ENCODE results near the gene MPP1.

DNA sequence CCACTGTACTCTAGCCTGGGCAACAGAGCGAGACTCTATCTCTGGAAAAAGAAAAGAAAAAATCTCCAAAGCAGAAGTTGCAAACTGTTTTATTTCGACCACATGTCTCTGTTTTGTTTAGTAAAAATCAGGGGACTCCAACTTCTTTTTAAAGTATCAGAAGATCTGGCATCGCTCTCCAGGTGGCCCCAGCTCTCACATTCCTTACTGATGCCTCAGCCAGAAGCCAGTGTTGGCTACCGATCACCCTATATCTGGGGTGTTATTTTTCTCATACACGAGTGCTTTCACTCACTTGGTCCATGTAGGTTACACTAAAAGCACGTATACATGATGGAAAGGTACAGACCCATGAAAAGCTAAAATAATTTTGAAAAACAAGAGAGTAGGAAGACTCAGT, 8.3 kb downstream of the MPP1 start:
- TF ChIP-seq POLR2A (IDR thresholded peaks at IDR 0.05) (no peak), CTCF (IDR thresholded peaks at IDR 0.05 in 4 of 5, conservative IDR thresholded peaks at IDR 0.05 in 1 of 5) (no peak)
